Endothelial cell of umbilical vein (primary cell): ENCODE measurements around the gene KDM4C. TPM values are rescaled to one million over a fixed set of nuclear protein-coding genes. Genes with fewer than 3 reads are reported as not detected.

Experiments
- BruUV-seq: library from RNA; stranded (reverse); fragments of 400-500 nt; replicated peaks from 2 replicates; lab custom pipeline; 2021; lab: Mats Ljungman, UMichigan
- CTCF ChIA-PET: fragments of 300-600, 350-600 bp; sonication (Branson Sonifier 250); formaldehyde crosslinking; loops from one replicate; lab custom pipeline; 2021; ENCODE audit warnings: antibody characterized with exemption, inconsistent platforms; lab: Charles Lee
- POLR2A ChIA-PET: fragments of 300-600, 350-600 bp; sonication (Branson Sonifier 250); formaldehyde crosslinking; loops from one replicate; lab custom pipeline; 2021; ENCODE audit warnings: antibody characterized with exemption, inconsistent platforms; lab: Charles Lee
- DNase-seq: peaks from one replicate; pipeline ENCODE4 v3.0.0-alpha.2; 2011; ENCODE audit warnings: low read depth, low spot score
- FAIRE-seq: peaks from 2 replicates; lab custom pipeline; 2011; peaks lifted over from hg19 to GRCh38; lab: Jason Lieb, UNC
- H2AFZ ChIP-seq: 2 replicates; pipeline ENCODE4 v1.6.0; 2012; ENCODE audit warnings: low read depth, low read length, control low read depth, inconsistent platforms
- H3K27ac ChIP-seq: 2 replicates; pipeline ENCODE4 v1.5.1; 2011; ENCODE audit warnings: low read depth, mild to moderate bottlenecking, control low read depth, low read length, moderate library complexity; ENCODE audit not compliant: insufficient read depth
- H3K27me3 ChIP-seq, 2 experiments: 2 replicates each; pipeline versions ENCODE4 v1.6.0 to v1.6.1; 2011; ENCODE audit warnings: low read length in 2 of 2, mixed read lengths in 1 of 2; ENCODE audit not compliant: control insufficient read depth in 2 of 2, insufficient read depth in 2 of 2
- H3K36me3 ChIP-seq, 2 experiments: 2 replicates in 1 of 2; 3 replicates in 1 of 2; pipeline ENCODE4 v1.5.1; 2011; ENCODE audit warnings: low read length in 2 of 2, mild to moderate bottlenecking in 1 of 2, moderate library complexity in 1 of 2; ENCODE audit not compliant: control insufficient read depth in 2 of 2, insufficient read depth in 2 of 2; ENCODE audit errors: extremely low read depth in 1 of 2
- H3K4me1 ChIP-seq: 3 replicates; pipeline ENCODE4 v1.5.1; 2011; ENCODE audit warnings: mild to moderate bottlenecking, low read length; ENCODE audit not compliant: control insufficient read depth, insufficient read depth; ENCODE audit errors: extremely low read depth
- H3K4me2 ChIP-seq: 2 replicates; pipeline ENCODE4 v1.6.1; 2011; ENCODE audit warnings: low read length, control low read depth, mixed read lengths; ENCODE audit not compliant: insufficient read depth
- H3K4me3 ChIP-seq, 3 experiments: fragments of 200-600 bp in 1 of 3; sonication (generic), shearing (Covaris generic) in 1 of 3; replicated peaks in 1 of 3; 2 replicates each; pipeline ENCODE4 v1.5.1; 2011 to 2016; ENCODE audit warnings: control low read depth in 3 of 3, low read length in 3 of 3, mild to moderate bottlenecking in 2 of 3, inconsistent platforms in 1 of 3, low read depth in 1 of 3, moderate library complexity in 1 of 3; ENCODE audit not compliant: insufficient read depth in 1 of 3
- H3K79me2 ChIP-seq: 2 replicates; pipeline ENCODE4 v1.6.0; 2012; ENCODE audit warnings: low read length, inconsistent platforms; ENCODE audit not compliant: control insufficient read depth, insufficient read depth
- H3K9ac ChIP-seq: replicated peaks from 2 replicates; pipeline ENCODE3; 2011; ENCODE audit warnings: low read length, control low read depth; ENCODE audit not compliant: insufficient read depth; ENCODE audit errors: extremely low read depth
- H3K9me1 ChIP-seq: replicated peaks from 3 replicates; pipeline ENCODE4 v1.6.0; 2011; ENCODE audit warnings: mild to moderate bottlenecking, low read length; ENCODE audit not compliant: control insufficient read depth, insufficient read depth; ENCODE audit errors: extremely low read depth
- H3K9me3 ChIP-seq: replicated peaks from 2 replicates; pipeline ENCODE4 v1.5.1; 2012; ENCODE audit warnings: low read length, inconsistent platforms; ENCODE audit not compliant: control insufficient read depth, insufficient read depth
- H4K20me1 ChIP-seq: replicated peaks from 2 replicates; pipeline ENCODE3; 2011; ENCODE audit warnings: mild to moderate bottlenecking, low read length; ENCODE audit not compliant: control insufficient read depth, insufficient read depth; ENCODE audit errors: extremely low read depth
- EZH2 ChIP-seq: IDR thresholded peaks from 2 replicates; pipeline ENCODE4 v1.6.1; 2012; ENCODE audit warnings: borderline replicate concordance, low read depth, mild to moderate bottlenecking, moderate library complexity, low read length, inconsistent platforms; ENCODE audit not compliant: severe bottlenecking
- FOS ChIP-seq: IDR thresholded peaks from 2 replicates; pipeline ENCODE4 v1.6.1; 2011; ENCODE audit warnings: mild to moderate bottlenecking, low read length, moderate library complexity, borderline replicate concordance; ENCODE audit not compliant: insufficient read depth
- GATA2 ChIP-seq: IDR thresholded peaks from 2 replicates; pipeline ENCODE4 v1.7.0; 2011; ENCODE audit warnings: low read depth, mild to moderate bottlenecking, moderate library complexity, mixed read lengths, low read length; ENCODE audit not compliant: insufficient read length, insufficient read depth
- JUN ChIP-seq: IDR thresholded peaks from 2 replicates; pipeline ENCODE4 v1.6.1; 2011; ENCODE audit warnings: borderline replicate concordance, low read depth; ENCODE audit not compliant: insufficient read length, insufficient read depth
- MYC ChIP-seq: IDR thresholded peaks from one replicate; pipeline ENCODE4 v1.6.1; 2011; ENCODE audit warnings: mild to moderate bottlenecking, low read depth, low read length
- POLR2A ChIP-seq: IDR thresholded peaks from 2 replicates; pipeline ENCODE4 v1.6.1; 2012; ENCODE audit warnings: low read depth, mild to moderate bottlenecking, control low read depth, low read length
- POLR2AphosphoS5 ChIP-seq: IDR thresholded peaks from 2 replicates; pipeline ENCODE4 v1.6.1; 2012; ENCODE audit warnings: low read depth, mild to moderate bottlenecking, control low read depth, low read length, moderate library complexity; ENCODE audit not compliant: insufficient read depth
- dilution Hi-C: fragments of 300-500 bp; cut with MboI; formaldehyde crosslinking; loops from one replicate; pipeline ENCODE4 v1.15.0; 2019; ENCODE audit warnings: low sequenced_read_pairs; ENCODE audit not compliant: extremely low pct_ligation_motif_present
- intact Hi-C: fragments of 100-400 bp; cut with micrococcal nuclease; formaldehyde crosslinking; loops from one replicate; pipeline ENCODE4 v1.10.0; 2022
- polyA plus RNA-seq, 4 experiments: library from polyadenylated mRNA; depleted of rRNA in 3 of 4; stranded (reverse) in 3 of 4; unstranded in 1 of 4; fragments of >200 nt; gene quantifications; 2 replicates each; pipeline versions ENCODE4 v1.2.1 to v1.2.3, GENCODE V29; 2011 to 2012; ENCODE audit warnings: missing spikeins in 1 of 4
- total RNA-seq: library from RNA; stranded (reverse); gene quantifications from 2 replicates; pipeline ENCODE4 v1.2.3, GENCODE V29; 2021
- TF ChIP-seq, protein P1 (sequence below), 2 donors: IDR thresholded peaks; 1 replicate in 1 of 2; 2 replicates in 1 of 2; pipeline ENCODE4 v1.5.1; 2011; ENCODE audit warnings: low read length in 2 of 2, mild to moderate bottlenecking in 2 of 2, moderate library complexity in 2 of 2, control low read depth in 1 of 2, inconsistent platforms in 1 of 2, low read depth in 1 of 2; ENCODE audit not compliant: insufficient read depth in 1 of 2; ENCODE audit errors: extremely low read depth in 1 of 2
- TF ChIP-seq, protein P2 (sequence below): IDR thresholded peaks from 2 replicates; pipeline ENCODE4 v1.6.1; 2011; ENCODE audit not compliant: insufficient read depth, insufficient read length

KDM4C gene
- total and polyA plus RNA-seq, 2 donors (not counting 3 experiments of a cell fraction or from before 2014, with no cell fraction given), result 5.4 to 15.0 TPM

DNA sequence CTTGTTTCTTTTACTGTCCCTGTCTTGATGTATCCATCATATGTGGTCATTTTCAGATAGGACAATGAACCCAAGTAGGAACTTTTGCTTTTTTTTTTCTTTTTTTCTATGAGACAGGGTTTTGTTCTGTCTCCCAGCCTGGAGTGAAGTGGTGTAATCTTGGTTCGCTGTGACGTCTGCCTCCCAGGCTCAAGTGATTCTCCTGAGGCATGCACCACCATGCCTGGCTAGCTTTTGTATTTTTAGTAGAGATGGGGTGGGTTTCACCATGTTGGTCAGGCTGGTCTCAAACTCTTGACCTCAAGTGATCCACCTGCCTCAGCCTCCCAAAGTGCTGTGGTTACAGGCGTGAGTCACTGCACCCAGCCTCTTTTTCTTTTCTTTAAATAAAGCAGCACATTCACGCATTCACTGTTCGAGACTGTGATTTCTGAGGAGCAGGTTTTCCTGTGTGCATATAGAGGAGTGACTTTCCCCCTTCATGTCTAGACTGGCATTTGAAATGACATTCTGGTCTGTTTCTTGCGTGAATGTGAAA lies 448.5 kb downstream of the KDM4C start:
- FAIRE-seq (no peak), DNase-seq (no peak)
- Histone ChIP-seq H4K20me1 (no peaks in the 10 kb centered on the region), H3K79me2 (no peaks in the 10 kb centered on the region), H3K9ac (no peak overlapping the region), H3K4me2 (no peak overlapping the region), H3K4me1 (no peaks in the 10 kb centered on the region), H3K9me1 (no peaks in the 10 kb centered on the region), H3K36me3 (no peaks in the 10 kb centered on the region), H3K27me3 (peaks cover 0 to 4% of the 10 kb centered on the region in 2 experiments), H3K4me3 (no peak overlapping the region), H2AFZ (no peak overlapping the region), H3K9me3 (no peaks in the 10 kb centered on the region), H3K27ac (no peak overlapping the region)
- dilution Hi-C loops (no loop called here), intact Hi-C loops (no loop called here)
- BruUV-seq, result no TSS peak
- CTCF ChIA-PET, result no interaction called here
- no peak for TF ChIP-seq POLR2A
- no peak for TF ChIP-seq GATA2
- TF ChIP-seq POLR2AphosphoS5, result no peak
- TF ChIP-seq EZH2, result no peak
- TF ChIP-seq, protein P1, sequence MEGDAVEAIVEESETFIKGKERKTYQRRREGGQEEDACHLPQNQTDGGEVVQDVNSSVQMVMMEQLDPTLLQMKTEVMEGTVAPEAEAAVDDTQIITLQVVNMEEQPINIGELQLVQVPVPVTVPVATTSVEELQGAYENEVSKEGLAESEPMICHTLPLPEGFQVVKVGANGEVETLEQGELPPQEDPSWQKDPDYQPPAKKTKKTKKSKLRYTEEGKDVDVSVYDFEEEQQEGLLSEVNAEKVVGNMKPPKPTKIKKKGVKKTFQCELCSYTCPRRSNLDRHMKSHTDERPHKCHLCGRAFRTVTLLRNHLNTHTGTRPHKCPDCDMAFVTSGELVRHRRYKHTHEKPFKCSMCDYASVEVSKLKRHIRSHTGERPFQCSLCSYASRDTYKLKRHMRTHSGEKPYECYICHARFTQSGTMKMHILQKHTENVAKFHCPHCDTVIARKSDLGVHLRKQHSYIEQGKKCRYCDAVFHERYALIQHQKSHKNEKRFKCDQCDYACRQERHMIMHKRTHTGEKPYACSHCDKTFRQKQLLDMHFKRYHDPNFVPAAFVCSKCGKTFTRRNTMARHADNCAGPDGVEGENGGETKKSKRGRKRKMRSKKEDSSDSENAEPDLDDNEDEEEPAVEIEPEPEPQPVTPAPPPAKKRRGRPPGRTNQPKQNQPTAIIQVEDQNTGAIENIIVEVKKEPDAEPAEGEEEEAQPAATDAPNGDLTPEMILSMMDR (IDR thresholded peaks at IDR 0.05; ENCODE audit: extremely low read depth in 1 of 2, insufficient read depth in 1 of 2, low read depth in 1 of 2, low read length in 2 of 2), result no peak
- TF ChIP-seq JUN, result no peak
- no peak for TF ChIP-seq MYC
- no peak for TF ChIP-seq FOS
- TF ChIP-seq, protein P2, sequence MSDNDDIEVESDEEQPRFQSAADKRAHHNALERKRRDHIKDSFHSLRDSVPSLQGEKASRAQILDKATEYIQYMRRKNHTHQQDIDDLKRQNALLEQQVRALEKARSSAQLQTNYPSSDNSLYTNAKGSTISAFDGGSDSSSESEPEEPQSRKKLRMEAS, result no peak
- POLR2A ChIA-PET, result no interaction called here
